Epithelial cell of esophagus (primary cell): ENCODE data around the gene SLC9A7.
A peak's percentile ranks its signal among the peaks of the same experiment; 100 is the strongest.
"Not testable (repeated sequence)": the region's sequence is repeated elsewhere in the genome, so short reads cannot be mapped to it uniquely, and the experiment has no call there.

Experiments used
- DNase-seq: peaks from one replicate; pipeline ENCODE4 v3.0.0; 2010; ENCODE audit warnings: low read depth
- H3K4me3 ChIP-seq: 2 replicates; pipeline ENCODE4 v1.5.1; 2011; ENCODE audit warnings: mild to moderate bottlenecking, low read length, control low read depth
- CTCF ChIP-seq: IDR thresholded peaks from 2 replicates; pipeline ENCODE4 v1.5.1; 2011; ENCODE audit warnings: low read depth, mild to moderate bottlenecking, low read length, control low read depth, inconsistent platforms; ENCODE audit not compliant: insufficient read depth; ENCODE audit errors: missing control alignments

The SLC9A7 gene

GRCh38 chrX:46791927-46792809 is 33.2 kb upstream of the SLC9A7 start:
- H3K4me3 ChIP-seq = no peak overlapping the region
- DNase-seq = peak; percentile 89
- no peak for TF ChIP-seq CTCF

- TF ChIP-seq CTCF = no peak
- DNase-seq = no peak
- H3K4me3 ChIP-seq = no peak overlapping the region
Measured at GRCh38 chrX:46788902-46789301, 30.0 kb upstream of the SLC9A7 start.

- not testable (repeated sequence) for H3K4me3 ChIP-seq, DNase-seq
Measured at GRCh38 chrX:46784437-46784836, 25.5 kb upstream of the SLC9A7 start.

- no peak for DNase-seq
- no peak for TF ChIP-seq CTCF
- no peak overlapping the region for H3K4me3 ChIP-seq
Measured at GRCh38 chrX:46782034-46782433, 23.1 kb upstream of the SLC9A7 start.

- no peak for DNase-seq
- no peak overlapping the region for H3K4me3 ChIP-seq
- no peak for TF ChIP-seq CTCF
Measured at GRCh38 chrX:46777971-46778810, 19.3 kb upstream of the SLC9A7 start.

- H3K4me3 ChIP-seq = no peak overlapping the region
- DNase-seq = peak; percentile 89
- no peak for TF ChIP-seq CTCF
Measured at GRCh38 chrX:46770817-46771163, 11.9 kb upstream of the SLC9A7 start.

- no peak for TF ChIP-seq CTCF
- DNase-seq = peak; percentile 11
- H3K4me3 ChIP-seq = no peak overlapping the region
Measured at GRCh38 chrX:46770000-46770816, 11.3 kb upstream of the SLC9A7 start.
